Caki2 (cell line): ENCODE results near the gene TMEM138. TPM values are rescaled to one million over a fixed set of nuclear protein-coding genes. Genes with fewer than 3 reads are reported as not detected.
A peak's percentile ranks its signal among the peaks of the same experiment; 100 is the strongest.
"Not testable (repeated sequence)": the region's sequence is repeated elsewhere in the genome, so short reads cannot be mapped to it uniquely, and the experiment has no call there.

ENCODE experiments used
- DNase-seq: peaks from one replicate; pipeline ENCODE4 v3.0.0-alpha.2; 2015; ENCODE audit warnings: low read depth
- in situ Hi-C: cut with HindIII; loops from 2 replicates; pipeline ENCODE4 v1.10.0; 2016; ENCODE audit warnings: low sequenced_read_pairs, low pct_unique_long_range_greater_than_20kb, mixed read lengths
- total RNA-seq: library from RNA; depleted of rRNA; stranded (reverse); fragments of >200 nt; shearing (Covaris generic); gene quantifications from 2 replicates; pipeline ENCODE4 v1.2.3, GENCODE V29; 2014; ENCODE audit warnings: low replicate concordance

Gene TMEM138
- total RNA-seq, 1 experiment from 2014 or later = 31.3 TPM

DNA sequence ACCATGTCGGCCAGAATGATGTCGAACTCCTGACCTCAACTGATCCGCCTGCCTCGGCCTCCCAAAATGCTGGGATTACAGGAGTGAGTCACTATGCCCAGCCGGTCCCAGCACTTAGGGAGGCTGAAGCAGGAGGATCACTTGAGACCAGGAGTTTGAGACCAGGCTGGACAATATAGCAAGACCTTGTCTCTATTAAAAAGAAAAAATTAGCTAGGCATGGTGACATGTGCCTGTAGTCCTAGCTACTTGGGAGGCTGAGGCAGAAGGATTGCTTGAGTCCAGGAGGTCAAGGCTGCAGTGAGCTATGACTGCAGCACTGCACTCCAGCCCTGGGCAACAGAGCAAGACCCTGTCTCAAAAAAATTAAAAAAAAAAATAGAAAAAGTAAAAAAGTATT, 21.7 kb downstream of the TMEM138 start:
- in situ Hi-C loops = not testable (repeated sequence)

DNA sequence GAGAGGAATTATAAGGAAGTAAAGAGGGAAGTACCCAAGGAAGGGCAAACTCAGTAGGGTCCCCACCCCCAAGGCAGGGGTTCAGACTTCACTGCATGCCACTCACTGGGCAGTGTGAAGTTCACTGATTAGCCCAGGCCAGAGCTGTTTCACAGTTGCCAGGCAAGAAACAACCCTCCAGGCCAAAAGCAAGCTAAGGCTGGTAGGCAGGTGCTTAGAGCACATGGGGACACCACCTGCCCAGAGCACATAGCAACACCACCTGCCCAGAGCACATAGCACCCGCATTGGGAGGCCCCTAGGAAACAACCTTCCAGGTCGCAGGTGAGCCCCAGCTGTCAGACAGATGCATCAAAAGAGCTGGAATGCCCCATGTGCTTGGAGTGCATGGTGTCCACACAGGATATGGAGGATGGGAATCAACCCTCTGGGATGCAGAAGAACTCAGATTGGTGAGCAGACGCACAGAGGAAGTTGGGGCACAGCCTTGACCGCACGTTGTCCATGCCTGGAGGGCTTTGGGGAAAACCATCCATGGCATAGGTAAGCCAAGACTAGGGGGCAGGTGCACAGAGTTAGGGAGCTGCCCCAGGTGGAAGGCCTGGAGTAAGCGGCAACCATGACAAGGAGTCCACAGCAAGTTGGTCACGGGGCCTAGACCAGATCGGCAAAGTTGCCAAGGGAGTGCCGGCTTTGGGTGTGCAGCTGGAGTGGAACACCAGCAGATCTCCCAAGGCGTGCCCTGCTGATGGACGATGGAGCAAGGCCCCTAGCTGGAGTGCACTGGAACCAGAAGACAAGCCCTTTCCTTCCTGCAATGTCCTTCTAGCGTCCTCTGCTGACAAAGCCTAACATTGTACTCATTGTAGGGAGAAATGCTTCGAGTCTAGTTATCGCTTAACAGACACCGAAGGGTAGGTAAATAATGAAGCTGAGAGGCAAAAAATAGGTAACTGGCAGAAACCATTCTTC, 22.4 kb downstream of the TMEM138 start:
- in situ Hi-C loops = no loop called here
- DNase-seq = no peak

More for the DNA sequence above, 21.7 kb downstream of the TMEM138 start:
- DNase-seq = not testable (repeated sequence)

DNA sequence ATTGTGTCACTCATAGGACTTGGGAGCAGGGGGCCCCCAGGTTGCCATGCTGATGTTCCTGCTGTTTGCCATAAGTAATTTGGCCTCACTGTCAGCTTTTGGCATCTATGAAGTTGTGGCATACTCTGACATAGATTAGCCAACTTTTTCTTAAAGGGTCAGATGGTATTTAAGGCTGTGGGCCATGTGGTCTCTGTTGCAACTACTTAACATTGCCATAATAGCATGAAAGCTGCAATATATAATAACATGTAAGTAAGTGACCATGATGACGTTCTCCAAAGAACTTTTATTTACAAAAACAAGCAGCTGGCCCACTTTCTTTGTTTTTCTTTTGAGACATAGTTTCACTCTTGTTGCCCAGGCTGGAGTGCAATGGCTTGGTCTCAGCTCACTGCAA, 28.0 kb downstream of the TMEM138 start:
- in situ Hi-C loops = no loop called here
- DNase-seq = no peak

DNA sequence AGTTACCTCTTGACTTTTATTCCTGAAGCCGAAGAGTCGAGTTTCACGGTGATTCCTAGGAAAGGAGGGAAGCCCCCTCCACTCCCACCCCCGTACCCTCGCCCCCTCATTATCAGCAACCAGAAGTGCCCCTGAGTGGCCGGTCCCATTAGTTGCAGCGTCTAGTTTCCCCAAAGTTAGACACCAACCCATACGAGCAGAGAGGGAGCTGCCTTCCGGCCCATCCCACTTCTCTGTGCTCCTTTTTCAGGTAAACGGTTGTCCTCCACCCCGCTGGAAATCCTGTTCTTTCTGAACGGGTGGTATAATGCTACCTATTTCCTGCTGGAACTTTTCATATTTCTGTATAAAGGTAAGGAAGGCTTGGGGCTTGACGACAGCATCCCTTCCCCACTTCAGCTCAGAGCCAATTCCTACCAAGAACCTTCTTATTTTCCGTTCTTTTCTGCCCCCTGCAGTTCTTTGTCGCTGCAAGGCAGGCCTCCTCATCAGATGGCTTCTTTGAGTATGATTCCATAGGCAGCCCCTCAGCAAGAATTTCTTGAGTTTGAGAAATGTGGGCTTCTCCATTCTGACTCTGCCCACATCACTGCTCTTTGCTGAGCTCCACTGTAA, 30.9 kb downstream of the TMEM138 start:
- in situ Hi-C loops = no loop called here
- no peak for DNase-seq

DNA sequence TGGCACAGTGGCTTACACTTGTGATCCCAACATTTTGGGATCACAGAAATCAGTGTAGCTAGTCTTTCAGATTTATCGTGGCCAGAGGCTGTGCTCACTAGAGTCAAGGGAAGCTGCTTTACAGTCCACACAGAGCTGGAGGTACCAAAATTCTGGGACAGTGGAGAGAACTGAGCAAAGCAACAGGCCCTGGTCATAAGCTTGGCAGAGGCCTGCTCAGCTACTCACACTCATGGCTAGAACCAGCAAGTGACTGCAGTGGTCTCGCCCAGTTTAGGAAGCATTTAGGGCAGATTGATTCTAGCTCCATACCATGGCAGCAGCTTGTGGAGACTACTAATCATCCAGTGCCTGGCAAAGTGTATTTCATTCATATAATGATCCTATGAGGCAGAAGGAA, 39.0 kb downstream of the TMEM138 start:
- no peak for DNase-seq

DNA sequence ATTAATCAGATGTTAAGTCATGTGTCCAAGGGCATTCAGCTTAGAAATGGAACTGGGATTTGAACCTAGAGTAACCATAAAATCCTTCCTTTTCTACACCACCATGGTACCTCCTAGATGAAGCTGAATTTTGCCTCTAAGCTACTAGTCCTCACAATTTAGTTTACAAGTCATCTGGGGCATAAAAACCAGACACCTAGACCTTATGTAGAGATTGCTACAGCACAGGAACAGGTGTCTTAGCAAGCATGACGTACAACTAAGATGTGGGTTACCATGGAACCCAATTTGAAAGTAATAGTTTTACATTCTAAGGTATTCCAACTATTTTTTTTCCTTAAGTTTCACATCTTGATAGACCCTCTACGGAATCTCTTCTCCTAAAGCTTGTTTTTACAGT, 39.4 kb downstream of the TMEM138 start:
- in situ Hi-C loops = no loop called here
- no peak for DNase-seq

More for the DNA sequence above, 39.0 kb downstream of the TMEM138 start:
- in situ Hi-C loops = no loop called here

DNA sequence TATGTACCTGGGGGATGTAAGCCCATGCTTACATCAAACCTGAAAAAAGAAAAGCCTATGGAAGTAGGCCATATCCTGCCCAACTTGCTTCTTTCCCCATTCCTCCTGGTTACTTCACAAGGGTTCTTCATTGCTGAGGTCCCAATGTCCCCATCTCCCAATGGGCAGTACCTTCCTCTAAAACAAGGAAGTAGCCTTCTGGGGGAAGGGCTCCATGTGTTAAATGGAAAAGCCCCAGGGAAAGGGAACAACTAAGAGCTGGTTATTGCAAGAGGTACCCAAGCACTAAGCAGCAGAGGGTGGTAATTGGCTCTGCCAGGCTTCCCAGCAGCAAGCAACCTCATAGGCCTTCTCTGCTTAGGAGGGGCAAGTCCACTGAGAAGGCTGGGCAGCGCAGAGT, 41.5 kb downstream of the TMEM138 start:
- in situ Hi-C loops = no loop called here
- DNase-seq = no peak

DNA sequence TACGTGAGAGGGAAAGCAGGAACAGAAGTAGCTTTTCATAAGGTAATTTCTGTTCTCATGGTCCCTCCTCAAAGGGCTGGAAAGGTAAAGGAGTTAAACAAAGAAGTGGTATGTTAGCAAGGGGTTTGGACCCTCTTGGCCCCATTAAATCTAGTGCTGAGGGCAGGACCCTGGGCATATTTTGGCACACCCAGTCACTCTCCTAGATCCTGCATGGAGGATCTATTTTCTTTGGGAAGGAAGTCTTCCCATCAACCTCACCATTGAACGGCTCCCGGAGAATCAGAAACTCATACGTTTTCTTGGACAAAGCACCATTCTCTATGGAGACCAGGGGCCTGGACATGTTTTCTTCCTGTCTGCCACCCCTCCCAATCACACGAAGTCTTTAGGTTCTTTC, 41.9 kb downstream of the TMEM138 start:
- in situ Hi-C loops = no loop called here

DNA sequence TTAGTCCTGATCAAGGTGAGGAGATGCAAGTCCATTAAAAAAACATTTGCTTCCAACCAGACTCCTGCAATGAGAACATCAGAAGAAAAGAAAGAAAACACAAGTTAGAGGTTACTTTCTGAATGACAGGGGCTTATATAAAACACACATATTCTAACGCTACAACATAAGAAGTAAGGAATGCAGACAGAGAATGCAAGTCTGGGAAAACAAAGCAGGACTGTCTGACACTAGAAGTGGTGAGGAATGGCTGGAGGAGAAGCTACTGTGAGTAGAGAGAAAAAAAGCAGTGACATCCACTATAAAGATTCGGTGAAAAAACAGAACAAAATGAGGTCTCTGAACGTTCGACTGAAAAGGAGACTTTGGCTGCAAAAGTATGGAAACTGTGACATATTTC, 42.5 kb downstream of the TMEM138 start:
- in situ Hi-C loops = no loop called here

More for the DNA sequence above, 41.9 kb downstream of the TMEM138 start:
- no peak for DNase-seq

DNA sequence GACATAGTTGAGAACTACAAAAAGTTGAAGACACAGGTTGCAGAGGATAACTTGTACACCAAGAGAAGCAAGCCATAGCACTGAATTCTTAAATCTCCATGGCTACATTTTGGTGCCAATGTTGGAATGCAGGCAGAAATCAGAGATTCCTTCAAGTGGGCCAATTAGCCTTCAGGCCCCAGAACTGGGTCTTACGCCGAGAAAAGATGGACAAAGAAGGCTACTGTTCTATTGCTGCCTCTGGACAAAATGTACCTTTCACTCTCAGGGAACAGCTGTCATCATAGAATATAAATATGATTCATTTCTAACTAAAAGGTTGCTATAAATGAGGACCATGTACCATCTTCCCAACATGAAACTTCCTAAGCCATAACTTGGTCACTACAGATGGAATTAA, 43.9 kb downstream of the TMEM138 start:
- in situ Hi-C loops = no loop called here

More for the DNA sequence above, 42.5 kb downstream of the TMEM138 start:
- DNase-seq = no peak

DNA sequence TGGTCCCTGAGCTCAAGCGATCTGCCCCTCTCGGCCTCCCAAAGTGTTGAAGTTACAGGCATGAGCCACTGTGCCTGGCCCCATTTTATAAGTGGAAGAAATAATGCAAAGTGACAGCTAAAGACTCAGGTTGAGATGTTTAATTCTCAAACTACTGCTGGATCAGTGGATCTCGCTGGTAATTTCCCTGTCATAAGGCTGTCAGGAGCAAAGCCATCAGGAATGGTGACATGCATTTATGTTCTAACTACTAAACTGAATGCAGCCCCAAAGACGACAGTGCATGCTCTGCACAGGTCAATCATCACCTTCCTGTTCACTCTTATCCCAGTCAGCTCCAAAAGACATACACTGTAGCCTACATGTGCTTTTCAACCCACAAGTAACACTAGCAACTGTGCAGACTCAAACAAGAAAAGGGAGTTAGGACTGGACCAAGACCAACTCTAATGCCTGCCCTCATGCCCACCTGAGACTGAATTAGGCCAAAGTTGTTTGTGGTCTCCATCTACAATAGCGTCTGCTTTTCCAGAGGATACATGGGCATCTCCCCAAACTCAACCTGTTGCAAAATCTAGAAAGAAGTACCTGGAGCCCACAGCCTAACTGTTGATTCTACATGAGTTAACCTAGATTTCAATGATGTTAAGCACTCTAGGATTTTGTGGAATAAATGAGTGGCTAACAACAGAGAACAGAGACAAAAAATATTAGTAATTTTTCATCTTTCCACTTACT, 45.0 kb downstream of the TMEM138 start:
- no peak for DNase-seq
- in situ Hi-C loops = no loop called here

More for the DNA sequence above, 43.9 kb downstream of the TMEM138 start:
- DNase-seq = no peak

DNA sequence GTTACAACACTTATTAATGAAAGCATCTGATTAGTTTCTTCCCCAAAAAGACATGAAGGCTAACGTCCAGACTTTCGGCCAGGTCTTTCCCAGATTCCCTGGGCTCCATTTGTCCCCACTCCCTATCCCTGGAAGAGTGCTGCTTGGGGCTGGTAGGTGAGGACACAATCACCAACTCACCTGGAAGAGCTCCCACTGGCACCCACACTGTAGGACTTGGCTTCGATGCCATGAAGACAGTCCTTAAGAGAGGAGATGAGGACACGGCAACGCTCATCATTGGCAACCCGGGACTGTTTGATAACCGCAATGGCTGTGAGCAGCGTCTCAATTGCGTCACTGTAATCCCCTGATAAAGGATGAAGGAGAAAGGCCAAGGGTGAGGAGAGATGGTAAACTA, 49.4 kb downstream of the TMEM138 start:
- no peak for DNase-seq
- in situ Hi-C loops = no loop called here

DNA sequence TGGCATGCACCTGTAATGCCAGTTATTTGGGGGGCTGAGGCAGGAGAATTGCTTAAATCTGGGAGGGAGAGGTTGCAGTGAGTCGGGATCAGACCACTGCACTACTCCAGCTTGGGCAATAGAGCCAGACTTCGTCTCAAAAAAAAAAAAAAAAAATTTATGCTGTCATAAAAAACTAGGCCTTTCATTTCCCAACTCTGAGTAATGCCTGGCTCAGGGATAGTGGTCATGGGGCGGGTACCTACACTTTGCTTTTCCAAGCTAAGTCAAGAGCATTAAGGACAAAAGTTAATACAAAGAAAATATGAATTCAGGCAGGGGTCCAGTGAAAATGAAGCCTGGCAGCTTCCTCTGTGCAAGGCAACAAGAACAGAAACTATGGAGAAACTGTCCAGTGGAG, 51.3 kb downstream of the TMEM138 start:
- in situ Hi-C loops = no loop called here
- DNase-seq = no peak

DNA sequence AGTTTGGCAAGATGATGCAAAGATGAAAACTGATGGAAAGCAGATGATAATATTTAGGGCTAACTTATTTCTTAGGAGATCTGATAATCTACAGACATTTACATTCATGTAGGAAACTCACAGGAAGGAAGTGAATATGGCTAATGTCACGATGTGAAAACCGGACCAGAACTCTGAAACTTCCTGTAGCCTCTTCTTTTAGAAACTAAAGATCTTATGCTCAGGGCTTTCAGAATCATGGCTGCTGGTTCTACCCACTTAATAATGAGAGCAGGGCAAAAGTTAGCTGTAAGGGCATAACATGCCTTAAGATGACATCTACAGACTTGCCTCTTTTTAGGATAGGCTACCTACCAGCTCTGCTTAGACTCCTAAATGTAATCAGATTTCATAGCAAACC, 52.4 kb downstream of the TMEM138 start:
- in situ Hi-C loops = no loop called here
- no peak for DNase-seq

DNA sequence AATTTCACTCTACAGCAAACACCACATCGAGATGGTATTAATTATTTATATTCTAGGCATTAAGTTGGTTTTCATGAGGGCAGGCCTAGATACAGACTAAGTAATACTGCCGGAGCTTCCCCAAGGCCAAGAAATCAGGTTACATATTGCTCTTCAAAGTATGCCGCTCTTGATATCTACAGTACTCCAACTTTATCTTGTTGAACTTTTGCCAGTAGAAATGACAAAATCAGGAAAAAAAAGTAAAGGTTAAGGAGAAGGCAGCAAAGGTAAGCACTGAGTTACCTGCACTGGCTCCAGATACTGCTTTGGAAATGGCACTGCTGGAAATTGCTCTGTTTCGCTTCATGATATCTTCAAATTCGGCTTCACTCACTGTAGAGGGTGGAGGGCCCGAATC, 53.2 kb downstream of the TMEM138 start:
- no peak for DNase-seq
- in situ Hi-C loops = no loop called here

DNA sequence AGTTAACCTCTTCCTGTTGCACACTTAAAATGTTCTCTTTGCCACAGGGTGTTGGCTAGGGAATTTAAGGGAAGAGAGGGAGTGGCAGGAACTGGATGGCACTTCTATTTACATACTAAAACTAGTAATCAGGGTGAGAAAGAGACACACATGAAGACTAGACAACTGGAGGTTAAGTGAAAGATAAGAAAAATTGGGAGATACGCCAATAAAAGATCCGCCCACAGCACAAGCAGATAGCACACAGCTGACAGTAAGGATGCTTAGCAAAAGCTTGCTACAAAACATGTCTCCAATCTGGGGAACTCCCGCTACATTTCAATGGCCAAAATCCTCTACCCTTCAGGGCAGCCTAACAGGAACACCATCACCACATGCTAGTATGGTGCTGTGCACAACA, 54.8 kb downstream of the TMEM138 start:
- no peak for DNase-seq
- in situ Hi-C loops = no loop called here

DNA sequence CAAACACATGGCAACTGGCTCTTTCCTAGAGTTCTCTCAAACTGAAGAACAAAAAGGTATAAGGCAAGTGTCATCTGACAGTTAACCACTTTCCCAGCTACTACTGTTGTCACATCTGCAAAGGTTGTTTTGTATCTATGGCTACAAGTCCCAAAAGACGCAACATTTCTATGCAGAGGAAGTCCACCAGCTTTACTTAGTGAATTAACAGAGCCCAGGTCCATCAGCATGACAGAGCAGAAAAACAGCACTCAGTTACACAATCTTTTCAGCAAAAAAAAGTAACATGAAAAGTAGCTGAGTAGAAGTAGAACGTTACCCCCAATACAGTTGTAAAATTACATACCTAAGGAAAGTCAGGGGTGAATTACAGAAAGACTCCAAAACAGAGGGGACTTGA, 55.5 kb downstream of the TMEM138 start:
- DNase-seq = peak; percentile 25
- in situ Hi-C loops = no loop called here

DNA sequence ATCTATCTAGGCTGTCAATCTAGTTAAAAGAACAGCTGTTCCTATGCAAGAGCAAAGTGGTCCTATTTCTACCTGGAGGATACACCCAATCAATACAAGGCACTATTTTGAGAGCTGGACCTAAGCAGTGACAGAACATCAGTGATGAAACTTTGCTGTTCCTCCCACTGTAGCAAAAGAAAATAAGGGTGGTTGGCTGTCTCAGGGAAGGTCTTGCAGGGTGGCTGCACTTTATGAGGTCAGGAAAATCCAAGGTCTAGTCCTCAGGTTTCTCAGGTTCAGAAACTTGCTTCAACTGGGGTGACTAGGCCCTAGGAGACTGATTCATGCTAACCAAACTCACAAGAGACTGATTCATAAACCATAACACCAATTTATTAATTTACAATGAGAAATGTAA, 56.0 kb downstream of the TMEM138 start:
- DNase-seq = peak; percentile 13
- in situ Hi-C loops = no loop called here
